ENCODE measurements around the gene KCNJ1. TPM values are rescaled to one million over a fixed set of nuclear protein-coding genes. Genes with fewer than 3 reads are reported as not detected.

Gene KCNJ1
- total RNA-seq, 2 experiments from 2014 or later = 0.06 to 0.11 TPM

- no peaks in the 10 kb centered on the region for H3K79me2 ChIP-seq (ENCODE audit: insufficient read depth, low read depth, low read length)
- no peaks in the 10 kb centered on the region for H3K9me3 ChIP-seq (ENCODE audit: low read length)
- H2AFZ ChIP-seq (ENCODE audit: low read length) = no peak overlapping the region
- H3K36me3 ChIP-seq (ENCODE audit: insufficient read depth, low read length) = no peaks in the 10 kb centered on the region
- no peaks in the 10 kb centered on the region for H3K4me1 ChIP-seq (ENCODE audit: insufficient read depth, low read length, poor library complexity, severe bottlenecking)
- no peak for DNase-seq (ENCODE audit: low spot score)
- no TSS peak for BruUV-seq (replicated peaks)
- intact Hi-C loops (cut with micrococcal nuclease; ENCODE audit: unreplicated experiment) = no loop called here
- ChIA-PET POLR2A (no interaction called here), CTCF (ENCODE audit: unreplicated experiment) (no interaction called here)
- H4K20me1 ChIP-seq (ENCODE audit: insufficient read depth, low read length) = no peaks in the 10 kb centered on the region
- H3K27ac ChIP-seq (ENCODE audit: low read depth, low read length, poor library complexity, severe bottlenecking) = no peak overlapping the region
- H3K4me2 ChIP-seq (ENCODE audit: low read length) = no peak overlapping the region
- H3K4me3 ChIP-seq (ENCODE audit: low read depth, low read length, poor library complexity, severe bottlenecking) = no peak overlapping the region
- no peak for TF ChIP-seq EZH2phosphoT487 (IDR thresholded peaks at IDR 0.05; ENCODE audit: borderline replicate concordance, low read depth, low read length)
- TF ChIP-seq CTCF (conservative IDR thresholded peaks at IDR 0.05; ENCODE audit: low read length) = no peak
- no peaks in the 10 kb centered on the region for H3K9me2 ChIP-seq (ENCODE audit: insufficient read depth, low read length)
Measured at GRCh38 chr11:128893578-128894285, 26.6 kb upstream of the KCNJ1 start.

GRCh38 chr11:128892866-128893565, 25.9 kb upstream of the KCNJ1 start:
- no peak overlapping the region for H3K4me3 ChIP-seq (ENCODE audit: low read depth, low read length, poor library complexity, severe bottlenecking)
- DNase-seq (ENCODE audit: low spot score) = no peak
- CTCF ChIA-PET (ENCODE audit: unreplicated experiment) = no interaction called here
- no peak overlapping the region for H3K27ac ChIP-seq (ENCODE audit: low read depth, low read length, poor library complexity, severe bottlenecking)
- POLR2A ChIA-PET = no interaction called here
- no TSS peak for BruUV-seq (replicated peaks)
- TF ChIP-seq CTCF (conservative IDR thresholded peaks at IDR 0.05; ENCODE audit: low read length) (no peak), EZH2phosphoT487 (IDR thresholded peaks at IDR 0.05; ENCODE audit: borderline replicate concordance, low read depth, low read length) (no peak)
- H3K9me3 ChIP-seq (ENCODE audit: low read length) = no peaks in the 10 kb centered on the region
- H4K20me1 ChIP-seq (ENCODE audit: insufficient read depth, low read length) = no peaks in the 10 kb centered on the region
- no peaks in the 10 kb centered on the region for H3K36me3 ChIP-seq (ENCODE audit: insufficient read depth, low read length)
- H3K9me2 ChIP-seq (ENCODE audit: insufficient read depth, low read length) = no peaks in the 10 kb centered on the region
- no peak overlapping the region for H2AFZ ChIP-seq (ENCODE audit: low read length)
- H3K79me2 ChIP-seq (ENCODE audit: insufficient read depth, low read depth, low read length) = no peaks in the 10 kb centered on the region
- no peaks in the 10 kb centered on the region for H3K4me1 ChIP-seq (ENCODE audit: insufficient read depth, low read length, poor library complexity, severe bottlenecking)
- intact Hi-C loops (cut with micrococcal nuclease; ENCODE audit: unreplicated experiment) = no loop called here
- H3K4me2 ChIP-seq (ENCODE audit: low read length) = no peak overlapping the region

- Histone ChIP-seq H3K79me2 (ENCODE audit: insufficient read depth, low read depth, low read length) (no peaks in the 10 kb centered on the region), H4K20me1 (ENCODE audit: insufficient read depth, low read length) (no peaks in the 10 kb centered on the region), H3K4me2 (ENCODE audit: low read length) (no peak overlapping the region), H3K4me1 (ENCODE audit: insufficient read depth, low read length, poor library complexity, severe bottlenecking) (no peaks in the 10 kb centered on the region), H3K36me3 (ENCODE audit: insufficient read depth, low read length) (no peaks in the 10 kb centered on the region), H3K27ac (ENCODE audit: low read depth, low read length, poor library complexity, severe bottlenecking) (no peak overlapping the region), H2AFZ (ENCODE audit: low read length) (no peak overlapping the region), H3K4me3 (ENCODE audit: low read depth, low read length, poor library complexity, severe bottlenecking) (no peak overlapping the region), H3K9me2 (ENCODE audit: insufficient read depth, low read length) (no peaks in the 10 kb centered on the region), H3K9me3 (ENCODE audit: low read length) (no peaks in the 10 kb centered on the region)
- CTCF ChIA-PET (ENCODE audit: unreplicated experiment) = no interaction called here
- intact Hi-C loops (cut with micrococcal nuclease; ENCODE audit: unreplicated experiment) = no loop called here
- no TSS peak for BruUV-seq (replicated peaks)
- POLR2A ChIA-PET = no interaction called here
- TF ChIP-seq CTCF (conservative IDR thresholded peaks at IDR 0.05; ENCODE audit: low read length) = no peak
- no peak for TF ChIP-seq EZH2phosphoT487 (IDR thresholded peaks at IDR 0.05; ENCODE audit: borderline replicate concordance, low read depth, low read length)
- DNase-seq (ENCODE audit: low spot score) = no peak
Measured at GRCh38 chr11:128891913-128892398, 24.9 kb upstream of the KCNJ1 start.
